ENCODE measurements around the gene TSPYL4.

GRCh38 chr6:116267836-116268588 is 14.1 kb upstream of the TSPYL4 start:
- TF ChIP-seq CTCF (IDR thresholded peaks at IDR 0.05) (no peak), POLR2A (IDR thresholded peaks at IDR 0.05) (no peak)

Measured in lower leg skin (tissue), 3 donors.